ENCODE measurements around the gene STARD5. TPM values are rescaled to one million over a fixed set of nuclear protein-coding genes. Genes with fewer than 3 reads are reported as not detected.
A peak's percentile ranks its signal among the peaks of the same experiment; 100 is the strongest.

The STARD5 gene
- total and polyA plus RNA-seq, 9 of the 15 experiments (the other 6 are each of a cell fraction or from before 2014, with no cell fraction given) = 1.7 to 5.7 (median 2.2) TPM

- peak; percentile 27 to 45; a peak in 3 of 4 replicates for TF ChIP-seq MAZ (CRISPR knock-in tag; conservative IDR thresholded peaks at IDR 0.05 in 1 of 2, IDR thresholded peaks at IDR 0.05 in 1 of 2)
- TF ChIP-seq CBX5 (IDR thresholded peaks at IDR 0.05; ENCODE audit: borderline replicate concordance, low read depth) = no peak
- TF ChIP-seq CTBP1 (IDR thresholded peaks at IDR 0.05; ENCODE audit: borderline replicate concordance) = peak; percentile 36; the same call in 1 of the 2 replicates
- TF ChIP-seq, protein P1, sequence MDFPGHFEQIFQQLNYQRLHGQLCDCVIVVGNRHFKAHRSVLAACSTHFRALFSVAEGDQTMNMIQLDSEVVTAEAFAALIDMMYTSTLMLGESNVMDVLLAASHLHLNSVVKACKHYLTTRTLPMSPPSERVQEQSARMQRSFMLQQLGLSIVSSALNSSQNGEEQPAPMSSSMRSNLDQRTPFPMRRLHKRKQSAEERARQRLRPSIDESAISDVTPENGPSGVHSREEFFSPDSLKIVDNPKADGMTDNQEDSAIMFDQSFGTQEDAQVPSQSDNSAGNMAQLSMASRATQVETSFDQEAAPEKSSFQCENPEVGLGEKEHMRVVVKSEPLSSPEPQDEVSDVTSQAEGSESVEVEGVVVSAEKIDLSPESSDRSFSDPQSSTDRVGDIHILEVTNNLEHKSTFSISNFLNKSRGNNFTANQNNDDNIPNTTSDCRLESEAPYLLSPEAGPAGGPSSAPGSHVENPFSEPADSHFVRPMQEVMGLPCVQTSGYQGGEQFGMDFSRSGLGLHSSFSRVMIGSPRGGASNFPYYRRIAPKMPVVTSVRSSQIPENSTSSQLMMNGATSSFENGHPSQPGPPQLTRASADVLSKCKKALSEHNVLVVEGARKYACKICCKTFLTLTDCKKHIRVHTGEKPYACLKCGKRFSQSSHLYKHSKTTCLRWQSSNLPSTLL (IDR thresholded peaks at IDR 0.05) = no peak
- peak; percentile 92 to 95 for TF ChIP-seq RAD21 (CRISPR knock-in tag; conservative IDR thresholded peaks at IDR 0.05 in 1 of 2, IDR thresholded peaks at IDR 0.05 in 1 of 2)
- TF ChIP-seq SRF (CRISPR knock-in tag; IDR thresholded peaks at IDR 0.05) = no peak
- TF ChIP-seq, protein P2, sequence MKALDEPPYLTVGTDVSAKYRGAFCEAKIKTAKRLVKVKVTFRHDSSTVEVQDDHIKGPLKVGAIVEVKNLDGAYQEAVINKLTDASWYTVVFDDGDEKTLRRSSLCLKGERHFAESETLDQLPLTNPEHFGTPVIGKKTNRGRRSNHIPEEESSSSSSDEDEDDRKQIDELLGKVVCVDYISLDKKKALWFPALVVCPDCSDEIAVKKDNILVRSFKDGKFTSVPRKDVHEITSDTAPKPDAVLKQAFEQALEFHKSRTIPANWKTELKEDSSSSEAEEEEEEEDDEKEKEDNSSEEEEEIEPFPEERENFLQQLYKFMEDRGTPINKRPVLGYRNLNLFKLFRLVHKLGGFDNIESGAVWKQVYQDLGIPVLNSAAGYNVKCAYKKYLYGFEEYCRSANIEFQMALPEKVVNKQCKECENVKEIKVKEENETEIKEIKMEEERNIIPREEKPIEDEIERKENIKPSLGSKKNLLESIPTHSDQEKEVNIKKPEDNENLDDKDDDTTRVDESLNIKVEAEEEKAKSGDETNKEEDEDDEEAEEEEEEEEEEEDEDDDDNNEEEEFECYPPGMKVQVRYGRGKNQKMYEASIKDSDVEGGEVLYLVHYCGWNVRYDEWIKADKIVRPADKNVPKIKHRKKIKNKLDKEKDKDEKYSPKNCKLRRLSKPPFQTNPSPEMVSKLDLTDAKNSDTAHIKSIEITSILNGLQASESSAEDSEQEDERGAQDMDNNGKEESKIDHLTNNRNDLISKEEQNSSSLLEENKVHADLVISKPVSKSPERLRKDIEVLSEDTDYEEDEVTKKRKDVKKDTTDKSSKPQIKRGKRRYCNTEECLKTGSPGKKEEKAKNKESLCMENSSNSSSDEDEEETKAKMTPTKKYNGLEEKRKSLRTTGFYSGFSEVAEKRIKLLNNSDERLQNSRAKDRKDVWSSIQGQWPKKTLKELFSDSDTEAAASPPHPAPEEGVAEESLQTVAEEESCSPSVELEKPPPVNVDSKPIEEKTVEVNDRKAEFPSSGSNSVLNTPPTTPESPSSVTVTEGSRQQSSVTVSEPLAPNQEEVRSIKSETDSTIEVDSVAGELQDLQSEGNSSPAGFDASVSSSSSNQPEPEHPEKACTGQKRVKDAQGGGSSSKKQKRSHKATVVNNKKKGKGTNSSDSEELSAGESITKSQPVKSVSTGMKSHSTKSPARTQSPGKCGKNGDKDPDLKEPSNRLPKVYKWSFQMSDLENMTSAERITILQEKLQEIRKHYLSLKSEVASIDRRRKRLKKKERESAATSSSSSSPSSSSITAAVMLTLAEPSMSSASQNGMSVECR (CRISPR knock-in tag; IDR thresholded peaks at IDR 0.05) = no peak
- TF ChIP-seq ZBTB1 (CRISPR knock-in tag; IDR thresholded peaks at IDR 0.05; ENCODE audit: borderline replicate concordance, low read depth) = 0 out of 2 replicates have a peak, but pooled peaks have one; percentile 28
- peak; percentile 96 for TF ChIP-seq GATA2 (CRISPR knock-in tag; IDR thresholded peaks at IDR 0.05)
- no peak for TF ChIP-seq ILF3 (IDR thresholded peaks at IDR 0.05; ENCODE audit: borderline replicate concordance)
- no peak for TF ChIP-seq ZNF12 (CRISPR knock-in tag; IDR thresholded peaks at IDR 0.05)
- TF ChIP-seq CREB1 (IDR thresholded peaks at IDR 0.05) = no peak
- TF ChIP-seq CREB1 (CRISPR knock-in tag; IDR thresholded peaks at IDR 0.05) = 0 out of 2 replicates have a peak, but pooled peaks have one; percentile 31
- peak; percentile 64; the same call in 1 of the 2 replicates for TF ChIP-seq RB1 (IDR thresholded peaks at IDR 0.05; ENCODE audit: low read depth)
- no peak for TF ChIP-seq POLR2G (IDR thresholded peaks at IDR 0.05; ENCODE audit: low read depth, low read length)
- TF ChIP-seq ZNF311 (CRISPR knock-in tag; IDR thresholded peaks at IDR 0.05) = no peak
- no peak for TF ChIP-seq ZNF282 (CRISPR knock-in tag; IDR thresholded peaks at IDR 0.05)
- no peak for TF ChIP-seq MIER1 (IDR thresholded peaks at IDR 0.05; ENCODE audit: low read depth)
- no peak for TF ChIP-seq TAF7 (tag; IDR thresholded peaks at IDR 0.05)
- TF ChIP-seq SLC30A9 (CRISPR knock-in tag; IDR thresholded peaks at IDR 0.05) = no peak
- TF ChIP-seq, protein P3, sequence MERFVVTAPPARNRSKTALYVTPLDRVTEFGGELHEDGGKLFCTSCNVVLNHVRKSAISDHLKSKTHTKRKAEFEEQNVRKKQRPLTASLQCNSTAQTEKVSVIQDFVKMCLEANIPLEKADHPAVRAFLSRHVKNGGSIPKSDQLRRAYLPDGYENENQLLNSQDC (CRISPR knock-in tag; IDR thresholded peaks at IDR 0.05) = no peak
Measured at GRCh38 chr15:81265944-81266775, 57.8 kb downstream of the STARD5 start (continued).
